ENCODE data around the gene ZNF561.

ZNF561 gene

DNA sequence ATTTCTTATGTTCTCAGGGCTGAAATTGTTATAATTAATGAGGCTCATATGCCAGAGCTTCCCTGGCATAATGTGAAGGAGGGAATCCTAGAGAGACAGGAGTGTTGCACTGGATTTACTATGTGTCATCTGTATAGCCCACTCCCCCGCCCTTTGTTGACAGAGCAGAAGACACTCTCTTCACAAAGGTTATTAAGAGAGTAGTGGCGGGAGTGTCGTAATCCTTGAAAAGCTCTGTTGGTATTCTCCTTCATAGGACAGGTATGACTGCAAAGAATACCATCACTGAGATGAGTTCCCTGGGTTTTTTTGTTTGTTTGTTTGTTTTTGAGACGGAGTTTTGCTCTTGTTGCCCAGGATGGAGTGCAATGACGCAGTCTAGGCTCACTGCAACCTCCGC lies 50.8 kb downstream of the ZNF561 start:
- DNase-seq, result no peak

DNA sequence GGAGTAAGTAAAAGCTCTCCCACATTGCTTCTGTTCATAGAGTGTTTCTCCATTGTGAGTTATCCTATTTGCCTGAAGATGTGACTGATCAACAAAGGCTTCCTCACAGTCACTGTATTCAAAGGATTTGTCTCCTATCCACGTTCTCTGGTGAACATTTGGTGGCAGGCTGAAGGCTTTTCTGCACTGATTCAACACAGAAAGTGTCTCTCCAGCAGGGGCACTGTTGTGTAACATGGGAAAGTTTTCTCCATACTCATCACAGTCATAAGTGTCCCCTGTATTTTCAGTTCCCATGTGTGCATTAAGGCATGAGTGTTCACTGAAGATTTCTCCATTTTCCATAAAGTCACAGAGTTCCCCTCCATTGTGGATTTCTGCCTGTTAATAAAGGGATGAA lies 54.3 kb downstream of the ZNF561 start:
- no peak for DNase-seq

DNA sequence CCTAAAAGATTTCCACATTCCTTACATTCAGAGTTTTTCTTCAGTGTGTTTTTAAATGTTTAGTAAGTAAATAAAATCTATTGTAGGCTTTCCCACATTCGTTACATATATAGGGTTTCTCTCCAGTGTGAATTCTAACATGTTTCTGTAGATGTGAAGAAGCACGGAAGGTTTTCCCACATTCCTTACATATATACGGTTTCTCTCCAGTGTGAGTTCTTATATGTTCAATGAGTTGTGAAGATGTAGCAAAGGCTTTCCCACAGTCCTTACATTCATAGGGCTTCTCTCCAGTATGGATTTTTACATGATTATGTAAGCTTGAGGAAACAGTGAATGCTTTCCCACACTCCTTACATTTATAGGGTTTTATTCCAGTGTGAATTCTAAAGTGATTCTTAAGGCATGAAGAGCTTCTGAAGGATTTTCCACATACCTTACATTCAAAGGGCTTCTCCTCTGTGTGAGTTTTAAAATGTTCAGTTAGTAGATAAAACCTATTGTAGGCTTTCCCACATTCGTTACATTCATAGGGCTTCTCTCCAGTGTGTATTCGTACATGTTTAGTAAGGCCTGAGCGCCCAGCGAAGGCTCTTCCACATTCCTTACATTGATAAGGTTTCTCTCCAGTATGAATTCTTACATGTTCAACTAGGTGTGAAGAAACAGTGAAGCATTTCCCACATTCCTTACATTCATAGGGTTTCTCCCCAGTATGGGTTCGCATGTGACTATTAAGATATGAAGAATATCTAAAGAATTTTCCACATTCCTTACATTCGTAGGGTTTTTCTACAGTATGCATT lies 54.9 kb downstream of the ZNF561 start:
- DNase-seq, result no peak
